Hepatocyte (in vitro differentiated cells): ENCODE data around the gene LPP. TPM values are rescaled to one million over a fixed set of nuclear protein-coding genes. Genes with fewer than 3 reads are reported as not detected.
A peak's percentile ranks its signal among the peaks of the same experiment; 100 is the strongest.

Source experiments
- DNase-seq: peaks from one replicate; pipeline ENCODE4 v3.0.0-alpha.2; 2016; ENCODE audit warnings: low spot score
- H2AFZ ChIP-seq: fragments of 200-600 bp; sonication (generic); 2 replicates; pipeline ENCODE4 v1.6.0; 2016; ENCODE audit warnings: antibody characterized with exemption, mild to moderate bottlenecking
- H3K27ac ChIP-seq: fragments of 200-600 bp; sonication (generic); 2 replicates; pipeline ENCODE4 v1.5.1; 2016; ENCODE audit warnings: mild to moderate bottlenecking
- H3K27me3 ChIP-seq: fragments of 200-600 bp; sonication (generic); 2 replicates; pipeline ENCODE4 v1.6.1; 2016
- H3K36me3 ChIP-seq: fragments of 200-600 bp; sonication (generic); replicated peaks from 2 replicates; pipeline ENCODE4 v1.5.1; 2016; ENCODE audit warnings: low read depth; ENCODE audit not compliant: insufficient read depth
- H3K4me1 ChIP-seq: fragments of 200-600 bp; sonication (generic); 2 replicates; pipeline ENCODE4 v1.5.1; 2016; ENCODE audit warnings: mild to moderate bottlenecking, moderate library complexity; ENCODE audit not compliant: insufficient read depth
- H3K4me2 ChIP-seq: fragments of 200-600 bp; sonication (generic); 2 replicates; pipeline ENCODE4 v1.6.0; 2016
- H3K4me3 ChIP-seq: fragments of 200-600 bp; sonication (generic); 2 replicates; pipeline ENCODE4 v1.5.1; 2016; ENCODE audit warnings: mild to moderate bottlenecking
- H3K79me2 ChIP-seq: fragments of 200-600 bp; sonication (generic); 2 replicates; pipeline ENCODE4 v1.6.0; 2017; ENCODE audit warnings: mild to moderate bottlenecking
- H3K9me2 ChIP-seq: fragments of 200-600 bp; sonication (generic); replicated peaks from 2 replicates; pipeline ENCODE4 v1.6.0; 2017; ENCODE audit warnings: mild to moderate bottlenecking; ENCODE audit not compliant: insufficient read depth
- H3K9me3 ChIP-seq: fragments of 200-600 bp; sonication (generic); 2 replicates; pipeline ENCODE4 v1.5.1; 2016; ENCODE audit warnings: low read depth, mild to moderate bottlenecking
- H4K20me1 ChIP-seq: fragments of 200-600 bp; sonication (generic); 2 replicates; pipeline ENCODE4 v1.6.0; 2016; ENCODE audit warnings: mild to moderate bottlenecking; ENCODE audit not compliant: insufficient read depth, poor library complexity, severe bottlenecking
- EZH2 ChIP-seq: fragments of 200-600 bp; sonication (generic); IDR thresholded peaks from 2 replicates; pipeline ENCODE4 v1.6.1; 2016; ENCODE audit warnings: antibody characterized with exemption, mild to moderate bottlenecking, borderline replicate concordance
- EZH2phosphoT487 ChIP-seq: fragments of 200-600 bp; sonication (generic); IDR thresholded peaks from one replicate; pipeline ENCODE4 v1.6.1; 2018; ENCODE audit warnings: antibody characterized with exemption, mild to moderate bottlenecking, low read depth, moderate library complexity; ENCODE audit not compliant: unreplicated experiment, severe bottlenecking
- WGBS: methylation state at CpG from one replicate; pipeline ENCODE4 v1.1.6; 2016; ENCODE audit warnings: low lambda C conversion rate; ENCODE audit errors: missing lambda C conversion rate; 5-methylcytosine and 5-hydroxymethylcytosine counted together
- polyA plus RNA-seq: library from polyadenylated mRNA; unstranded; fragments of >200 nt; fragmentation: Nextera tagmentation; extraction: Ambion mirVana; gene quantifications from 2 replicates; pipeline ENCODE4 v1.2.1, GENCODE V29; 2016
- total RNA-seq: library from RNA; depleted of rRNA; stranded (reverse); fragments of >200 nt; gene quantifications from 2 replicates; pipeline ENCODE4 v1.2.3, GENCODE V29; 2014
- TF ChIP-seq, protein P1 (sequence below): fragments of 200-600 bp; sonication (generic); IDR thresholded peaks from 2 replicates; pipeline ENCODE4 v1.5.1; 2016; ENCODE audit warnings: antibody characterized with exemption, mild to moderate bottlenecking; ENCODE audit not compliant: poor library complexity

Gene LPP
- total and polyA plus RNA-seq, 2 experiments from 2014 or later = 53.2 to 73.8 TPM

DNA sequence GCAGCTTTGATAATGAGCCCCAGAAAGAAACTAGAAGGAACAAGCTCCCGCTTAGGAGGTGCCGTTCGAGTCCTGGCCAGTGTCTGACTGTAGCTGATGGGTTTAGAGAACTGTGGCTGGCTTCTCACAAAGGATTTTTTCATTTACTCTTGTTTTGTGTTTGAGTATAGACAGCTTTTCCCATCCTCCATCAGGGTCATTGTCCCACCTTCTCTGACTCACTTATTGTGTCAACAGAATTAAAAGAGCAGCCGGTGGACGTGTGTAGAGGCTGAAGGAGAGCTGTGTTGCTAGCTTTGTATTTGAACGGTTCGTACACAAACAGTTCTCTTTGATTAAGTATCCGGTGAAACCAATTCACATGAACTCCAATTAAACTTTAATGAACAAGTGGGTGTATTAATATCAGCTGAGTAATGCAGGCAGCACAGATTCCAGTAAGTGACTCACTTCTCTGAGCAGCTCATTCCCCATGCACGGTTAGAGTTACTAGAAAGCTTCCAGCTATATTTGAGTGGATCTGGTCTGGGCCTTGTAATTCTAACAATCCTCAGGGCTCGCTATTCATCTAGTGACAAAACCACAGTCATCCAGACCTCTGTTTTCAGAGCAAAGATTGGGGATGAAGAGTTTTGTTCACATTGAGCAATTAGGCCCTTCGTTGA lies 141.0 kb downstream of the LPP start:
- Histone ChIP-seq H3K4me3 (no peak overlapping the region), H3K36me3 (no peaks in the 10 kb centered on the region), H3K79me2 (peaks cover 65% of the 10 kb centered on the region), H3K4me2 (peak overlapping the region; percentile 49), H3K27ac (peak overlapping the region; percentile 89), H3K27me3 (no peaks in the 10 kb centered on the region), H3K4me1 (peaks cover 36% of the 10 kb centered on the region), H4K20me1 (no peaks in the 10 kb centered on the region), H3K9me3 (no peaks in the 10 kb centered on the region), H2AFZ (no peak overlapping the region), H3K9me2 (no peaks in the 10 kb centered on the region)
- 29% methylated on average over 11 of the region's 11 CpGs for WGBS
- TF ChIP-seq EZH2 (no peak), EZH2phosphoT487 (no peak)
- TF ChIP-seq, protein P1, sequence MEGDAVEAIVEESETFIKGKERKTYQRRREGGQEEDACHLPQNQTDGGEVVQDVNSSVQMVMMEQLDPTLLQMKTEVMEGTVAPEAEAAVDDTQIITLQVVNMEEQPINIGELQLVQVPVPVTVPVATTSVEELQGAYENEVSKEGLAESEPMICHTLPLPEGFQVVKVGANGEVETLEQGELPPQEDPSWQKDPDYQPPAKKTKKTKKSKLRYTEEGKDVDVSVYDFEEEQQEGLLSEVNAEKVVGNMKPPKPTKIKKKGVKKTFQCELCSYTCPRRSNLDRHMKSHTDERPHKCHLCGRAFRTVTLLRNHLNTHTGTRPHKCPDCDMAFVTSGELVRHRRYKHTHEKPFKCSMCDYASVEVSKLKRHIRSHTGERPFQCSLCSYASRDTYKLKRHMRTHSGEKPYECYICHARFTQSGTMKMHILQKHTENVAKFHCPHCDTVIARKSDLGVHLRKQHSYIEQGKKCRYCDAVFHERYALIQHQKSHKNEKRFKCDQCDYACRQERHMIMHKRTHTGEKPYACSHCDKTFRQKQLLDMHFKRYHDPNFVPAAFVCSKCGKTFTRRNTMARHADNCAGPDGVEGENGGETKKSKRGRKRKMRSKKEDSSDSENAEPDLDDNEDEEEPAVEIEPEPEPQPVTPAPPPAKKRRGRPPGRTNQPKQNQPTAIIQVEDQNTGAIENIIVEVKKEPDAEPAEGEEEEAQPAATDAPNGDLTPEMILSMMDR = no peak
- DNase-seq = peak; percentile 78

DNA sequence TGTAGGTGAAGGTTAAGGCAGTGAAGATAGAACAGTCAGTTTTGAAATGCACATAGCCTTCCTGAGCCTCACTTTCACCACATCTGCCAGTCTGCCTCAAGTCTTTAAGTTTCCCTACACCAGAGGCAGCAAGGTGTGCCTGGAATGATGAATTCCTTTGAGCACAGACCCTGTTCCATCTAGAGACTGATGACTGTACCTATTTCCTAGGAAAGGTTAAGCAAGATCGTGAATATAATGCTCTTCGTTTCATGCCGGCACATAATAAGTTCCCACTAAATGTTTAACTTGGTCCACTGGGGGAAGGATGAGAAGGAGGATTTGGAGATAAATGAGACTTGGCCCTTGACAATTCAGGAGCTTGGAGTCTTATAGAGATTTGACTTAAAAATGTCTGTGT lies 141.9 kb downstream of the LPP start:
- Histone ChIP-seq H3K9me3 (no peaks in the 10 kb centered on the region), H3K36me3 (no peaks in the 10 kb centered on the region), H3K9me2 (no peaks in the 10 kb centered on the region), H3K27ac (peak overlapping the region; percentile 89), H2AFZ (no peak overlapping the region), H4K20me1 (no peaks in the 10 kb centered on the region), H3K79me2 (peaks cover 66% of the 10 kb centered on the region), H3K4me3 (no peak overlapping the region), H3K4me1 (peaks cover 36% of the 10 kb centered on the region), H3K27me3 (no peaks in the 10 kb centered on the region), H3K4me2 (peak overlapping the region; percentile 49)
- TF ChIP-seq EZH2 (no peak), EZH2phosphoT487 (no peak)
- TF ChIP-seq, protein P1 = no peak
- 83% methylated on average over 3 of the region's 3 CpGs for whole genome bisulfite sequencing
- no peak for DNase-seq

DNA sequence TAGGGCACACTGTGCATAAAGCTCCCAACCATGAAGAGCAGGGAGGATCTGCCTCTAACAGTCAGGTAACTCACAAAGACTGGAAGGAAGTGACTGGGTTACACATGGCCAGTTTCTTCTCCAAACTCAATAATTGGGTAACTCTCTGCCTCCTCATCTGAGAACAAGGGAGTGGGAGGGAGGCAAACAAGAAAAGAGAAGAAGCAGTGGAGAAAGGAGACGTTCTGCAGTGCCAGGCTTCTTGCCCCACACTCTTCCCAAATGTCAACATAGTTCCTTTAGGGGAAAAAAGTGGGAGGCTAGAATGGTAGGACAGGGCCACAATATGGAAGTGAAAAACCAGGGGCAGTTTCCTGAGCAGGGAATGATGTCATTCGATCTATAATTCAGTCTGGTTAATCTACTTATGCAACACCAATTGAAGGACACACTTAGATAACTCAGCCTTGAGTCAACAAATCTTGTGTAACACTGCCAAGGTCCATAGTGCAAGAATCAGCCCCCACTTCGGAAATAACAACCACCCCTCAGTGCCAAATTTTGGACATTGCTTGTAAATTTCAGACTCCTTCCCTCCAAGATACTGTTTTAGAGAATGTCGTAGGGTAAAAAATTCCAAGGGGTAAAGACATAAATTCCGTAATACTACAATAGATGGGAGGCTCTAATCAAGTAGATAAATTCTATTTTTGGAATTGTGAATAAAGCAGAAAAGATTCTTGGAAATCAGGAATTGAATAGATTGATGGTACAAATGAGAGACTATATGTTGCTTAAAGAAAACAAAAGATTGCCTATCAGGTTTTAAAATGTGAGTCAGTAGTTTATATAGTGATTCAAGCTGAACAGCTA lies 143.0 kb downstream of the LPP start:
- DNase-seq = peak; percentile 58
- Histone ChIP-seq H3K27ac (peak overlapping the region; percentile 89), H3K79me2 (peaks cover 67% of the 10 kb centered on the region), H3K9me2 (no peaks in the 10 kb centered on the region), H4K20me1 (no peaks in the 10 kb centered on the region), H3K4me3 (no peak overlapping the region), H3K36me3 (no peaks in the 10 kb centered on the region), H3K9me3 (no peaks in the 10 kb centered on the region), H3K27me3 (no peaks in the 10 kb centered on the region), H3K4me2 (peak overlapping the region; percentile 23), H3K4me1 (peaks cover 36% of the 10 kb centered on the region), H2AFZ (no peak overlapping the region)
- TF ChIP-seq, protein P1 = no peak
- no peak for TF ChIP-seq EZH2phosphoT487
- 67% methylated on average over 5 of the region's 5 CpGs for WGBS
